K562 (cell line): ENCODE results near the gene LTBP4. TPM values are rescaled to one million over a fixed set of nuclear protein-coding genes. Genes with fewer than 3 reads are reported as not detected.
A peak's percentile ranks its signal among the peaks of the same experiment; 100 is the strongest.
"Not testable (repeated sequence)": the region's sequence is repeated elsewhere in the genome, so short reads cannot be mapped to it uniquely, and the experiment has no call there.

ENCODE experiments used
- ASH1L ChIP-seq: fragments of 450-650 bp; IDR thresholded peaks from 2 replicates; pipeline ENCODE4 v1.6.1; 2018; ENCODE audit warnings: borderline replicate concordance, mild to moderate bottlenecking, low read depth; ENCODE audit not compliant: partially characterized antibody
- L3MBTL2 ChIP-seq: fragments of 450-650 bp; IDR thresholded peaks from 2 replicates; pipeline ENCODE4 v1.6.1; 2016; ENCODE audit warnings: mild to moderate bottlenecking, moderate library complexity
- polyA plus RNA-seq, 8 experiments: library from polyadenylated mRNA; depleted of rRNA in 4 of 8; stranded (reverse) in 5 of 8; unstranded in 3 of 8; fragments of >200 nt; fragmentation: Nextera tagmentation in 2 of 8; fragmentation: Illumina TruSeq in 1 of 8; extraction: Ambion mirVana in 2 of 8; extraction: Trizol in 1 of 8; gene quantifications; 2 replicates each; pipeline versions ENCODE4 v1.2.1 to v1.2.3, GENCODE V29; 2011 to 2014; ENCODE audit warnings: inconsistent platforms in 1 of 8, missing spikeins in 1 of 8
- total RNA-seq, 7 experiments: library from RNA; depleted of rRNA in 6 of 7; stranded (reverse); fragments of >200 nt in 6 of 7; fragmentation: Illumina TruSeq in 2 of 7; extraction: Trizol in 2 of 7; gene quantifications; 2 replicates each; pipeline versions ENCODE4 v1.2.1 to v1.2.3, GENCODE V29; 2011 to 2021; ENCODE audit warnings: low replicate concordance in 1 of 7
- TF ChIP-seq, protein P1 (sequence below), 2 experiments: fragments of 450-650 bp; formaldehyde crosslinking in 1 of 2; IDR thresholded peaks; 2 replicates each; pipeline versions ENCODE4 v1.4.0 to v1.6.1; 2014 to 2020; ENCODE audit warnings: mild to moderate bottlenecking in 2 of 2, borderline replicate concordance in 1 of 2, low read depth in 1 of 2
- TF ChIP-seq, protein P2 (sequence below): fragments of 450-650 bp; IDR thresholded peaks from 2 replicates; pipeline ENCODE4 v1.6.1; 2016; ENCODE audit warnings: mild to moderate bottlenecking, moderate library complexity
- TF ChIP-seq, protein P3 (sequence below): sonication (generic); formaldehyde crosslinking; IDR thresholded peaks from 2 replicates; pipeline ENCODE4 v1.9.0; 2022; ENCODE audit warnings: mild to moderate bottlenecking, missing genetic modification reagents

Gene LTBP4
- total and polyA plus RNA-seq, 9 of the 15 experiments (the other 6 are each of a cell fraction or from before 2014, with no cell fraction given), result 0.35 to 160 (median 31.6) TPM

DNA sequence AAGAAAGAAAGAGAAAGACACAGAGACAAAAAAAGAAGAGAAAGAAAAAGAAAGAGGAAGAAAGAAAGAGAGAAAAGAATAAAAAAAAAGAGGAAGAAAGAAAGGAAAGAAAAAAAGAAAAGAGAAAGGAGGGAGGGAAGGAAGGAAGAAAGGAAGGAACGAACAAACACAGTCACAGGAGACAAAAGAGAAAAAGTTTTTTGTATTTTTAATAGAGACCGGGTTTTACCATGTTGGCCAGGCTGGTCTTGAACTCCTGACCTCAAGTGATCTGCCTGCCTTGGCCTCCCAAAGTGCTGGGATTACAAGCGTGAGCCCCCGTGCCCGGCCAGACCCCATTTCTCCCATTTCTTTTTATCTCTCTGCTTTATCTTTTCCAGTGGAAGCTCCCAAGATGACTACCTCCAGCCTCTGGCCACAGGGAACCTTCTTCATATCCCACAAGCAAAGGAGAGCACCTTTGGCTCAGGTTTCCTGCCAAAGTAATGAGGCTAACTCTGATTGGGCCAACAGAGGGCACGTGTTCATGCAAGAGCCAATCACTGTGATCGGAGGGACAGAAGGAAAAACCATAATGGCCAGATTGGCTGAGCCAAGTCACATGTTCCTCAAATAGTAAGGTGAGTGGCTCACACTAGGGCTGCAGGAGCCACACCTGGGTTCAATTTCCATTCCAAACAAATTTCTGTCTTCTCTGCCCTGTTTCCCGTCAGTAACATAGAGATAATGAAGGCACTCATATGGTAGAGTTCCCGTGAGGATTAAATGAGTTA is 48.9 kb downstream of the LTBP4 start (continued):
- TF ChIP-seq, protein P1, sequence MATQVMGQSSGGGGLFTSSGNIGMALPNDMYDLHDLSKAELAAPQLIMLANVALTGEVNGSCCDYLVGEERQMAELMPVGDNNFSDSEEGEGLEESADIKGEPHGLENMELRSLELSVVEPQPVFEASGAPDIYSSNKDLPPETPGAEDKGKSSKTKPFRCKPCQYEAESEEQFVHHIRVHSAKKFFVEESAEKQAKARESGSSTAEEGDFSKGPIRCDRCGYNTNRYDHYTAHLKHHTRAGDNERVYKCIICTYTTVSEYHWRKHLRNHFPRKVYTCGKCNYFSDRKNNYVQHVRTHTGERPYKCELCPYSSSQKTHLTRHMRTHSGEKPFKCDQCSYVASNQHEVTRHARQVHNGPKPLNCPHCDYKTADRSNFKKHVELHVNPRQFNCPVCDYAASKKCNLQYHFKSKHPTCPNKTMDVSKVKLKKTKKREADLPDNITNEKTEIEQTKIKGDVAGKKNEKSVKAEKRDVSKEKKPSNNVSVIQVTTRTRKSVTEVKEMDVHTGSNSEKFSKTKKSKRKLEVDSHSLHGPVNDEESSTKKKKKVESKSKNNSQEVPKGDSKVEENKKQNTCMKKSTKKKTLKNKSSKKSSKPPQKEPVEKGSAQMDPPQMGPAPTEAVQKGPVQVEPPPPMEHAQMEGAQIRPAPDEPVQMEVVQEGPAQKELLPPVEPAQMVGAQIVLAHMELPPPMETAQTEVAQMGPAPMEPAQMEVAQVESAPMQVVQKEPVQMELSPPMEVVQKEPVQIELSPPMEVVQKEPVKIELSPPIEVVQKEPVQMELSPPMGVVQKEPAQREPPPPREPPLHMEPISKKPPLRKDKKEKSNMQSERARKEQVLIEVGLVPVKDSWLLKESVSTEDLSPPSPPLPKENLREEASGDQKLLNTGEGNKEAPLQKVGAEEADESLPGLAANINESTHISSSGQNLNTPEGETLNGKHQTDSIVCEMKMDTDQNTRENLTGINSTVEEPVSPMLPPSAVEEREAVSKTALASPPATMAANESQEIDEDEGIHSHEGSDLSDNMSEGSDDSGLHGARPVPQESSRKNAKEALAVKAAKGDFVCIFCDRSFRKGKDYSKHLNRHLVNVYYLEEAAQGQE (IDR thresholded peaks at IDR 0.05; ENCODE audit: borderline replicate concordance), result peak; percentile 65
- TF ChIP-seq, protein P1 (CRISPR knock-in tag; IDR thresholded peaks at IDR 0.05; ENCODE audit: low read depth), result not testable (repeated sequence)
- peak; percentile 83 for TF ChIP-seq ASH1L
- TF ChIP-seq, protein P2, sequence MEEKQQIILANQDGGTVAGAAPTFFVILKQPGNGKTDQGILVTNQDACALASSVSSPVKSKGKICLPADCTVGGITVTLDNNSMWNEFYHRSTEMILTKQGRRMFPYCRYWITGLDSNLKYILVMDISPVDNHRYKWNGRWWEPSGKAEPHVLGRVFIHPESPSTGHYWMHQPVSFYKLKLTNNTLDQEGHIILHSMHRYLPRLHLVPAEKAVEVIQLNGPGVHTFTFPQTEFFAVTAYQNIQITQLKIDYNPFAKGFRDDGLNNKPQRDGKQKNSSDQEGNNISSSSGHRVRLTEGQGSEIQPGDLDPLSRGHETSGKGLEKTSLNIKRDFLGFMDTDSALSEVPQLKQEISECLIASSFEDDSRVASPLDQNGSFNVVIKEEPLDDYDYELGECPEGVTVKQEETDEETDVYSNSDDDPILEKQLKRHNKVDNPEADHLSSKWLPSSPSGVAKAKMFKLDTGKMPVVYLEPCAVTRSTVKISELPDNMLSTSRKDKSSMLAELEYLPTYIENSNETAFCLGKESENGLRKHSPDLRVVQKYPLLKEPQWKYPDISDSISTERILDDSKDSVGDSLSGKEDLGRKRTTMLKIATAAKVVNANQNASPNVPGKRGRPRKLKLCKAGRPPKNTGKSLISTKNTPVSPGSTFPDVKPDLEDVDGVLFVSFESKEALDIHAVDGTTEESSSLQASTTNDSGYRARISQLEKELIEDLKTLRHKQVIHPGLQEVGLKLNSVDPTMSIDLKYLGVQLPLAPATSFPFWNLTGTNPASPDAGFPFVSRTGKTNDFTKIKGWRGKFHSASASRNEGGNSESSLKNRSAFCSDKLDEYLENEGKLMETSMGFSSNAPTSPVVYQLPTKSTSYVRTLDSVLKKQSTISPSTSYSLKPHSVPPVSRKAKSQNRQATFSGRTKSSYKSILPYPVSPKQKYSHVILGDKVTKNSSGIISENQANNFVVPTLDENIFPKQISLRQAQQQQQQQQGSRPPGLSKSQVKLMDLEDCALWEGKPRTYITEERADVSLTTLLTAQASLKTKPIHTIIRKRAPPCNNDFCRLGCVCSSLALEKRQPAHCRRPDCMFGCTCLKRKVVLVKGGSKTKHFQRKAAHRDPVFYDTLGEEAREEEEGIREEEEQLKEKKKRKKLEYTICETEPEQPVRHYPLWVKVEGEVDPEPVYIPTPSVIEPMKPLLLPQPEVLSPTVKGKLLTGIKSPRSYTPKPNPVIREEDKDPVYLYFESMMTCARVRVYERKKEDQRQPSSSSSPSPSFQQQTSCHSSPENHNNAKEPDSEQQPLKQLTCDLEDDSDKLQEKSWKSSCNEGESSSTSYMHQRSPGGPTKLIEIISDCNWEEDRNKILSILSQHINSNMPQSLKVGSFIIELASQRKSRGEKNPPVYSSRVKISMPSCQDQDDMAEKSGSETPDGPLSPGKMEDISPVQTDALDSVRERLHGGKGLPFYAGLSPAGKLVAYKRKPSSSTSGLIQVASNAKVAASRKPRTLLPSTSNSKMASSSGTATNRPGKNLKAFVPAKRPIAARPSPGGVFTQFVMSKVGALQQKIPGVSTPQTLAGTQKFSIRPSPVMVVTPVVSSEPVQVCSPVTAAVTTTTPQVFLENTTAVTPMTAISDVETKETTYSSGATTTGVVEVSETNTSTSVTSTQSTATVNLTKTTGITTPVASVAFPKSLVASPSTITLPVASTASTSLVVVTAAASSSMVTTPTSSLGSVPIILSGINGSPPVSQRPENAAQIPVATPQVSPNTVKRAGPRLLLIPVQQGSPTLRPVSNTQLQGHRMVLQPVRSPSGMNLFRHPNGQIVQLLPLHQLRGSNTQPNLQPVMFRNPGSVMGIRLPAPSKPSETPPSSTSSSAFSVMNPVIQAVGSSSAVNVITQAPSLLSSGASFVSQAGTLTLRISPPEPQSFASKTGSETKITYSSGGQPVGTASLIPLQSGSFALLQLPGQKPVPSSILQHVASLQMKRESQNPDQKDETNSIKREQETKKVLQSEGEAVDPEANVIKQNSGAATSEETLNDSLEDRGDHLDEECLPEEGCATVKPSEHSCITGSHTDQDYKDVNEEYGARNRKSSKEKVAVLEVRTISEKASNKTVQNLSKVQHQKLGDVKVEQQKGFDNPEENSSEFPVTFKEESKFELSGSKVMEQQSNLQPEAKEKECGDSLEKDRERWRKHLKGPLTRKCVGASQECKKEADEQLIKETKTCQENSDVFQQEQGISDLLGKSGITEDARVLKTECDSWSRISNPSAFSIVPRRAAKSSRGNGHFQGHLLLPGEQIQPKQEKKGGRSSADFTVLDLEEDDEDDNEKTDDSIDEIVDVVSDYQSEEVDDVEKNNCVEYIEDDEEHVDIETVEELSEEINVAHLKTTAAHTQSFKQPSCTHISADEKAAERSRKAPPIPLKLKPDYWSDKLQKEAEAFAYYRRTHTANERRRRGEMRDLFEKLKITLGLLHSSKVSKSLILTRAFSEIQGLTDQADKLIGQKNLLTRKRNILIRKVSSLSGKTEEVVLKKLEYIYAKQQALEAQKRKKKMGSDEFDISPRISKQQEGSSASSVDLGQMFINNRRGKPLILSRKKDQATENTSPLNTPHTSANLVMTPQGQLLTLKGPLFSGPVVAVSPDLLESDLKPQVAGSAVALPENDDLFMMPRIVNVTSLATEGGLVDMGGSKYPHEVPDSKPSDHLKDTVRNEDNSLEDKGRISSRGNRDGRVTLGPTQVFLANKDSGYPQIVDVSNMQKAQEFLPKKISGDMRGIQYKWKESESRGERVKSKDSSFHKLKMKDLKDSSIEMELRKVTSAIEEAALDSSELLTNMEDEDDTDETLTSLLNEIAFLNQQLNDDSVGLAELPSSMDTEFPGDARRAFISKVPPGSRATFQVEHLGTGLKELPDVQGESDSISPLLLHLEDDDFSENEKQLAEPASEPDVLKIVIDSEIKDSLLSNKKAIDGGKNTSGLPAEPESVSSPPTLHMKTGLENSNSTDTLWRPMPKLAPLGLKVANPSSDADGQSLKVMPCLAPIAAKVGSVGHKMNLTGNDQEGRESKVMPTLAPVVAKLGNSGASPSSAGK, result peak; percentile 74
- peak; percentile 57 for TF ChIP-seq L3MBTL2
- TF ChIP-seq, protein P3, sequence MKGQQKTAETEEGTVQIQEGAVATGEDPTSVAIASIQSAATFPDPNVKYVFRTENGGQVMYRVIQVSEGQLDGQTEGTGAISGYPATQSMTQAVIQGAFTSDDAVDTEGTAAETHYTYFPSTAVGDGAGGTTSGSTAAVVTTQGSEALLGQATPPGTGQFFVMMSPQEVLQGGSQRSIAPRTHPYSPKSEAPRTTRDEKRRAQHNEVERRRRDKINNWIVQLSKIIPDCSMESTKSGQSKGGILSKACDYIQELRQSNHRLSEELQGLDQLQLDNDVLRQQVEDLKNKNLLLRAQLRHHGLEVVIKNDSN (CRISPR knock-in tag), result peak; percentile 99
